HUDEP-2 (cell line): ENCODE measurements around the gene CEP85L.

Source experiments
- DNase-seq, 76 experiments: peaks; one replicate each; lab custom pipeline; 2025; ENCODE audit not compliant: unreplicated experiment in 76 of 76; lab: John Stamatoyannopoulos, UW

The CEP85L gene

DNA sequence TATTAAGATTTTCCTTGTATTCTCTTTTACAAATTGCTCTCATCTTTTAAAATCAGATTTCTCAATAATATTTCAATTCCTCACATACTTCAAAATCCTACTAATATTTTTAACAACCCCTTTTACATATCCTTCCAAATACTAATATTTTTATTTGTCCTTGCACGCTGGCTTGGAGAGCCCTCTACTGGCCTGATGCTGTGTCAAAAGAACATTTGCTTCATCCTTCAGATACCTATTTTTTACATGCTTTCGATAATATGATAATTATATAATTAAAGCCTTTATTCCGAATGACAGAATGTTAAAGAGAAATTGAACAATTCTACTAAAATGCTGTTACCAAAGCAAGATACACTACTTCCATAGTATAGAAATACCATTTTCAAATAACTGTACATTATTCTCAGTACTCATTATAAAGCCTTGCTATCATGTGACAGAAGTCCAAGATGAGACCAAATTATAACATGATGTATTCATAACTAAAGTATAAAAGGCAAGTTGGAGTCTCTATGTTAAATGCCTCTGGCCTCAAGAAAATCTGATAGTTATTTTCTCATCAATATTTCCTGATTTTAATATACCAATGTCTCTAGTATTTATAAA is 142.3 kb downstream of the CEP85L start:
- peak in 12 of 76 experiments; percentile 8 to 26 (median 14) for DNase-seq

DNA sequence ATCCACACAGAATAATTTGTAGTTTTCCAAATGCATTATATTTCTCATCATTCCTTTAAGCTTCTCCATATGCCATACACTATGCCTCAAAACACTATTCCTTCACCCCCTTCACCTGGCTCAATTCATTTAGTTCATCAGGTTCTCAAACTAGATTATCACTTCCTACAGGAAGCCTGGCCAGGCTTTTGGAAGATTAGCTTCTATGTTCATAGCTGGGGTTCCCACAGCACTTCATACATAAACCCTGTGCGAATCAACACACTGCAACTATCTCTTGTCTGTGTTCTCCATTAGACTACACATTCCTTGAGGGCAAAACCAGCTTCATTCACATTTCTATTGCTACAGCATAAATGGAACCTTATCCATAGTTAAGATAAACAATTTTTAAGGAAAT is 143.8 kb downstream of the CEP85L start:
- no peak for DNase-seq

DNA sequence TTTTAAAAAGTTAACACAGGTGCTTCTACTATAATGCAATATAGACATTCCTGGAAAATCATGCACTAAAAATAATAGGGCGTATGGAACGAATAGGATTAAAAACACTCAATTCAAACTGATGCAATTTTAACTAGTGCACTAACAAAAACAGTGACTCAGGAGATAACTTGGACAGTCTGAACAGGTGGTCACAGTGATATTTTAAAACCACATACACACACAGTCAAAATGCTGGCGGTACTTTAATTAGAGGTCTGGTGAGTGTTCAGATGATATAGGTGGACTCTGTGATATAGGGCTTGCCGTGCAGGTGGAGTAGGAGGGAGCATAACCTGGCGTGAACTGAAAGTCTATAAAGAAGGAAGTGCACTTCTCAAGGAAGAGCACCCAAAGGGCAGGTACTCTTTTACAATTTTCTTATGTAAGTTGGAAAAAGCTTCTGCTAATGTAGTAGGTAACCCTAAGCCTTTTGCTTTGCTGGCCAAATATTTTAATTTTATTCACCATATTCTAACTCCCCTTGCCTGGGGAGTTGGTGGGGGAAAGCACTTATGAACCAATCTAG is 145.2 kb downstream of the CEP85L start:
- no peak for DNase-seq

DNA sequence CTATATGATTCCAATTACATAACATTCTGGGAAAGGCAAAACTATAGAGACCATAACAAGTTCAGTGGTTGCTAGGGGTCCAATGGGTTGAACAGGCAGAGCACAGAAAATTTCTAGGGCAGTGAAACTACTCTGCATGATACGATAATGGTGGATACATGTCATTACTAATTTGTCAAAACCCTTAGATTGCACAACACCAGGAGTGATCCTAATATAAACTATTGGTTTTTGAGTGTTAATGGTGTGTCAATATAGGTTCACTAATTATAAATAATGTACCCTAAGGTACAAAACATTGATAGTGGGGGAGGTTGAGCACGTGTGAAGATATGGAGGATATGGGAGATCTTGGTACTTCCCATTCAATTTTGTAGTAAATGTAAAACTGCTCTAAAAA is 145.7 kb downstream of the CEP85L start:
- no peak for DNase-seq

DNA sequence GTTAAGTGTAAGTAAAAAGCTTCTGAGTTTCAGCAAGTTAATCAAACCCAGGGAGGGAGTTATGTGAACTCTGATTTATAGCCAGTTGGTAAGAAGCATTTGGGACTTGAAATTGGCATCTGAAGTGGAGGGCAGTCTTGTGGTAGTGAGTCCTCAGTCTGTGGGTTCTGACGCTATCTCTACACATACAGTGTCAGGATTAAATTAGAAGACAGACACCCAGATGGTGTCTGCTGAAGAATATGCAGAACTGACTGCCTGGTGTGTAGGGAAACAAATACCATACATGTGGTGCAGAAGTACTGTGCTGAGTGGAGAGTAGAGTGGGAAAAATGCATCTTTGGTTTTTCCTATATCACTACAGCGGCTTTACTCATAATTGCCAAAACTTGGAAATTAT is 146.8 kb downstream of the CEP85L start:
- DNase-seq = no peak

DNA sequence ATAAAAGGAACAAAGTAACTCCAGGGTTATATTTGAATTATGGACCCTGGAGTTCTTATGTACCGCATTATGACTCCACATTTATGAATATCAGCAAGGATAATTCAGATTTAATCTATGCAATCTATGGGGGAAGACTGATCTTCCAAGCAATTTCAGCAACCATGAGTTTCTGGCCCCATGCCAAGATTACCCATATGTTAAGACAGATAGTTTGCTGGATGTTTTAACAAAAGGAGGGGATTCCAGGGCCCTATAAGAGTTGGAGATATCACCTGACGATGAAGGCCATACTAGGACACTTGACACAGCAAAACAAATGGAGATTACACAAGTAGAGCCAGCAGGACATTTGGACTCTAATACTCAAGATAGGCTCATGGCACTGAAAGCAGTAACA is 149.2 kb downstream of the CEP85L start:
- peak in 1 of 76 experiments; percentile 11 for DNase-seq

DNA sequence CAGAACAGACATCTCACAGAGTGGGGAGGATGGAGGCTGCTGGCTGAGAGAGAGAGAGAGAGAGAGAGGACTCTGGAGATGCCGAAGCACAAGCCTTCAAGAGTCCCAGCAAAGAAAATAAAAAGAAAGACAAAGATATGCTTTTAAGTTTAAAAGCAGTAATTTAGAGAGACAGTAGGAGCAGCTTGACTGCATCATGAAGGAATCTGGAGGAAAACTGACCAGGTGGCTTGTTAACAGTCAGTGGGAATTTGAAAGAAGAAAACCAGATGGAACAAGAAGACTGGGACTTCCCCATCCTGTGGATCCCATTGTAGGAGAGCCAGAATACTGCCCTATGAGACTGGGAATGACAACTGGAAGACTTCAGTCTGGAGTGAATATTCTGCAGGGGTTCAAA is 149.6 kb downstream of the CEP85L start:
- no peak for DNase-seq

DNA sequence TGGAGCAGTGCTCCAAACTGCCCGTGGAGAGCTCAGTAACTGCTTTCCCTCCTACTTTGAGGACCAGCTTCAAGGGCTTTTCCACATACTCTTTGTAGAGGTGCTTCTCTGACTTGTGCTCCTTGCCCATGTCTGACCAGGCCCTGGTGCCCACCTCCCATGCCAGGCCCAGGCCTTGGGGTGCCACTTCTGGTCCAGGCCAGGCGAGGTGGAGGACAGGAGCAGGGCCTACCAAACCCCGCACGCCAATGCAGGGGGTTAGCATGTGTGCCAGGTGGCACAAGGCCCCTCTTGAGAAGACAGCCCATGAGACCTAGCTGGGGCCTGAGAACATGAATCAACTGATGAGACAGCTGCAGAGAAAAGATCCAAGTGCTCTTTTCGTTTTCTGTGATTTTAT is 150.3 kb downstream of the CEP85L start:
- no peak for DNase-seq

DNA sequence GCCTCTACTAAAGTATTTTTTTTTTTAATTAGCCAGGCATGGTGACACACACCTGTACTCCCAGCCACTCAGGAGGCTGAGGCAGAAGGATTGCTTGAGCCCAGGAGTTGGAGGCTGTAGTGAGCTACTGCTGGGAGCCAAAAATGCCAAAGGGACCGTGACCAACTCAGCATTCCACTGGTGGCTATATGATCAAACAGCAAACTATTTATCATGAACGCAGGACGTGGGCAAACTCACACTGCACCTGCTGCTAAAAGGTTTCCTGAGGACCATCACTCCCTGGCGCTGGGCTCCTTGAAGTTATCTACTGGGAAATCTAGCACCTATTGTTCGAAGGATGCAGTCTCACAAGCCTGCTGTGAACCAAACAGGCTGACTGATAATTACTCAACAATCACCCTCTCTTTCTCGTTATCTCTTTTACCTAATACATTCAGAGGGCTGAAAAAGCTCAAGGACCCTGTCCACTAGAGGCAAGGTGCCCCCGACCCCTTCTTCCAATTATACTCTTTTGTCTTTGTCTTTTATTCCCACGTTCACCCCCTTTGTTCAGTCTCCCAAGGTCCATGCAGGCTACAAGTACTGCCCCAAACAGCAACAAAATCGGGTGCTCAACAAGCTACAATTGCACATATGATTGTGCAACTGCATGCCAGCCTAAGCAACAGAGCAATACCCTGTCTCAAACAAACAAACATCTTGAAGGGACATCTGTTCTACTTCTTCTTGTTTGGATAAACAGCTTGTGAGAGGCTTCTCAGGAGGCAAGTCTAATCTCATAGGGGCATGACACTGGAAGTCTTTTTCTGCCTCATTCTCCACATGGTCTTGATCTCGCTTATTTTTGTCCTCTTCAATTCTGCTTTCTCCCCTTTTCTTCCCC is 151.0 kb downstream of the CEP85L start:
- no peak for DNase-seq

DNA sequence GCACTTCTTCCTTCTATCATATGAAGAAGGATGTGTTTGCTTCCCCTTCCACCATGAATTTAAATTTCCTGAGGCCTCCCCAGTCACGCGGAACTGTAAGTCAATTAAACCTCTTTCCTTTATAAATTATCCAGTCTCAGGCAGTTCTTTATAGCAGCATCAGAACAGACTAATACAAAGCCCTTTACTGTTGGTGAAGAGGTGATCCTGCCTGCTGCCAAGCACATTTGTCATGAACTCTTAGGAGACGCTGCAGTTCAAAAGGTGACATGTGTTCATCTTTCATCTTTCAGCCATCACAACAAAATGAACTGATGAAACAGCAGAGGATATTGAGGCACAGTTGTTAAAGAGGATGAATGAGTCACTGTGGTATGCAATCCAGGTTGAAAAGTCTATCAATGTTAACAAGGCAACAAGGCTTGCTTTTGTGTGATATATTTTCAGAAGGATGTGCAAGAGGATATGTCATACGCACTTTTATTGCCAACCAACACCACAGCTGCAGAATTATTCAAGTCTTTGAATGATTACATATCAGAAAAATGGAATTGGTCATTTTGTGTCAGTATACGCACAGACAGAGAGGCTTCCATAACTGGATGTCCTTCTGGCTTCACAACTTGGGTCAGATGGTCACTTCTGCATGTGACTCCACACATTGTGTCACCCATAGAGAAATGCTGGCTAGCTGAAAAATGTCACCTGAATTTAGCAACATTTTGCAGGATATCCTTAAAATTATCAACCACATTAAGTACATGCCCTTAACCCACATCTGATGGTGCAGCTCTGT is 155.7 kb downstream of the CEP85L start:
- DNase-seq = no peak

DNA sequence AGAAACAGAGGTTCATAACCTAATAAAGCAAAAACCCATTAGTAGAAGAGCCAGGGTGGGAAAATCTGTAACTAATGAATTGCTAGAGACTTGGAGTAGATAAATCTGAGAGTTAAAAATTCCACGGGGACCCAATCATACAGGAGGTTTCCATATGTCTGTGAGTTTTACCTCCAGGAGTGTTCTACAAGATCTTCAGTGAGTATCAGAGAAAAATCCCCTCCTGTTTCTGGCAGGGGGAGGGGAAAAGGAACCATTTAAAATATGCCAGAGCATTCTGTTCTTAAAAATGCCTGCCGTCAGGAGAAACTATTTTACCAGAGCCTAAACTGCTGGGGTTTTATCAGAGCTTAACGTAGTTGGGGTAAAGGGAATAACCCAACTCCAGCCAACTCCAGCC is 157.3 kb downstream of the CEP85L start:
- no peak for DNase-seq

DNA sequence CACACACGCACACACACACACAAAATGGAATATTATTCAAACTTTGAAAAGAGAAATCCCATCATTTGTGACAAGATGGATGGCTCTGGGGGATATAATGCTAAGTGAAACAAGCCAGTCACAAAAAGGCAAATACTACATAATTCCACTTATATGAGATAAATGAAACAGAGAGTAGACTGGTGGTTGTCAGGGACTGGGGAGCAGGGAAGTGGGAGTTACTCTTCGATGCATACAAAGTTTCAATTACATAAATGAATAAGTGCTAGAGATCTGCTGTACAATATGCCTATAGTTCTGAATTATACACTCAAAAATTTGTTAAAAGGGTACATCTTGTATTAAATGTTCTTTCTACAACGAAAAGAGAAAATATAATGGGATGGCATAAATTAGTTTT is 161.4 kb downstream of the CEP85L start:
- DNase-seq = no peak

DNA sequence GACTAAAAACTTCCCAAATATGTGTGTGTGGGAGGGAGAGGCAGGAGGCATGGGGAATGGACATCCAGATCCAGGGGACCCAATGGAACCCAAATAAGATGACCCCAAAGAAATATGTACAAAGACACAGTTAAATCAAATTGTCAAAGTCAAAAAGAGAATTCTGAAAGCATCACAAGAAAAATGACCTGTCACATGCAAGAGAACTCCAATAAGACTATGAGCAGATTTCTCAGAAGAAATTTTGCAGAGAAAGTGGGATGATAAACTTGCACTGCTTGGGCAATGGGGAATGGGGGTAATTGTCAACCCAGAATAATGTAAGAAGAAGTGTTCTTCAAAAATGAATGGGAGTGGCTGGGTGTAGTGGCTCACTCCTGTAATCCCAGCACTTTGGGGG is 162.8 kb downstream of the CEP85L start:
- DNase-seq = no peak

DNA sequence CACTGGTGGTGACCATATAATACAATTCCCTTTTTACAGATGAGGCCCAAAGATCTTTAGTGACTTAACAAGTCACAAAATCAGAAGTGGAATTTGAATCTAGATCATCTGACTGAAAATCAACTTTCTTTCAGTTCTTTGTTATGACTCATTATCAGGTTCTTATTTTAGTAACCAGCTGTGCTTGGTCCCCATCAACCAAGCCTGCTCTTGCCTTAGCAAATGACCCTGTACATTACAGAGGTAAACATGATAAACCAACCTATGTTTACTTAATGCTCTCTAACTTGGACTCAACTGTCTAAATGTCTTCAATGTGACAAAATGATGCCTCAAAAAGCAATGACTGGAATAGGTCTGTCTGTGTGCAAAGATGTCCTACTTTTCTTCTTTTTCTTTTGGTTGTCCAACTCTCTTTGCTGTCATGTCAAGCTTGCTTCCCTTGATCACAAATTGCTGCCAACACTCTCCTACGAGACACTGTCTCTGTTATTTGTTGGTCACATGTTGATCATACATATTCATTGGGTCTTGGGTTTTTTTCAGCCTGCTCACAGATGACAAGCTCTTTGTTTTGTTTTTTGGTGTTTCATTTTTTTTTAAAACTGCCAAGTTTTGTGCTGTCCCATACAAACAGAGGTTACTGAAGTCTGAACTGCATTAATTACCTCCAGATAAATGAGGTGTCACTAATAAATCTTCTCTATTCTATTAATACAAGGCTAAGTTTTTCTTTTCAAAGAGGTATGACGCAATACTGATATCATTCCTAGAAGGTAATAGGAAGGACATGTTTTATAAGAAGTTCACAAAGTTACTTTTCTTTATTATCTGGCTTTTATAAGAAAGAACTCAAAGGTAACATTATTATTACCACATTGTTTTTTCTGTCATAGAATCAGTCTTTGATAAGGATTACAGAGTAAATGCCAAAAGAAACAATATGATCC is 165.5 kb downstream of the CEP85L start:
- no peak for DNase-seq

DNA sequence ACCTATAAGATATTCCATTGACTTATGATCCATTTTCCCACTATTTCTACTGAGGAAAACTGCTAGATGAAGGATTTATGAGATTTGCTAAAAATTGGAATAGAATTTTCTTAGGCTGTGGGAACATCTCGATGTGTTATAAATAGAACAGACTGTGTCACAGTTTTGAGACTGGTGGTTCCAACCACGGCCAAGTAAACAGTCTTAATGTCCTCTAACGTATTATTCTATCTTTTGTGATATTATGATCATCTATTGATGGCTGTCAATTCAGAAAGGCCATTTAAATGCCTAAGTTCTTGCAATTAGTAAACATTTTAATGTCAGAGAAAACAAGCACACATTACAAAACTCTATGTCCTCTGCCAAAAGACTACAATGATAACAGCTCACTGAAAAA is 174.8 kb downstream of the CEP85L start:
- no peak for DNase-seq

DNA sequence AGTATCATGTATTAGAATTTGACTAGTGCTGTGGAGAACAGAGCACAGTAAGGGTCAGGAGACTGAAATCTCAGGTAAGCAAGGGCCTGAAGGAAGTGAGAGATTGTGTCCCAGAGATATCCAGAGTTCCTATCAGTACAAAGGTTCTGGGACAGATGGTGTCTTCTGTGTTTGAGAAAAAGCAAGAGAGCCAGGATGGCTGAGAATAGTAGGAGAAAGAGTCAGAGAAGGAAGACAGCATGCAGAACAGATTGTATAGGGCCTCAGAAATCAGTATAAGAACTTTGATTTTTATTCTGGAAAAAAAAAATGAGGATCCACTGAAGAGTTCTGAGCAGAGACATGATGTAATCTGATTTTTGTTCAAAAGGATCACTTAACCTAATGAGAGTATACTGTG is 178.1 kb downstream of the CEP85L start:
- no peak for DNase-seq

DNA sequence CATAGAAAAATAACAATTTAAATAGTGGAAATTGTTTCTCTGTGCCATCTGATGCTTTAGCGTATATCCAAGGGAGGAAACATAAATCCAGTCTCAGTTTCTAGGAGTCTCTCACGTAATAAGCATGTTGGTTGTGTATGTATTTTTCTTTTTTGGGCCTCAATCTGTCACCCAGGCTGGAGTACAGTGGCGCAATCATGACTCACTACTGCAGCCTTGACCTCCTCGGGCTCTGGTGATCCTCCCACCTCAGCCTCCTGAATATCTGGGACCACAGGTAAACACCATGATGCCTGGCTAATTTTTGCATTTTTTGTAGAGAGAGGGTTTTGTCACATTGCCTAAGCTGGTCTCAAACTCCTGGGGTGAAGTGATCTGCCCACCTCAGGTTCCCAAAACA is 181.9 kb downstream of the CEP85L start:
- DNase-seq = no peak

DNA sequence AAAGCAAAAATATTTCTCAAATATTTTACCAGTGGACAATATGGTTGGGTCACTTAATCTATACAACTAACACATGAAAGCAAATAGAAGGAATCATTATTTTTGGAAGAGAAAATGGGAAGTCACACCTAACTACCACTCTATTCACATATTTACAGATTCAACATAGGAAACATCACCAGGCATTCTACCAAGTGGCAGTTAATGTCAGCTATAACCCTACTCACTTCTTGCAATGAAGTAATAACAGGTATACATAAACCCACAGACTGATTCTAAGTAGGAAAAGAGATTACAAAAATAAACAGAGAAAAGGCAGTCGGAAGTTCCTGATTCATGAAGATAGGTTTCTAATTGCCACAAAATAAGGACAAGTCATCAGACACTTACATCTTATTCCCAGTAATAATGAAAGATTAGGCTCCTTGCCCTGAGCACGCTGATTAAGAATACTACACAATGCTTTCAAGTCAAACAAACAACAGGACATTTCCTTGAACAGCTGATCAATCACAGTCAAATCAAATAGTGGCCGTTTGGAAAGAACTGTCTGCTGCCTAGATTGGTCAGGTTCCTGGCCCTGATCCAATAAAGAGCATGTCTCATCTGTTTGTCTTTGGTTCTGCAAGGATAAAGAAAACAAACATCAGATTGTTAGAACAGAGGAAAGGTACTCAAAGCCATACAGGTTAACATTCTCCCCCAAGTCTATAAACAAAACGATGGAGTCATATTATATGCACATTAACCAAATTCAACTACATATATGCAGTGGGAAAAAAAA is 182.5 kb downstream of the CEP85L start:
- peak in 1 of 76 experiments; percentile 7 for DNase-seq

DNA sequence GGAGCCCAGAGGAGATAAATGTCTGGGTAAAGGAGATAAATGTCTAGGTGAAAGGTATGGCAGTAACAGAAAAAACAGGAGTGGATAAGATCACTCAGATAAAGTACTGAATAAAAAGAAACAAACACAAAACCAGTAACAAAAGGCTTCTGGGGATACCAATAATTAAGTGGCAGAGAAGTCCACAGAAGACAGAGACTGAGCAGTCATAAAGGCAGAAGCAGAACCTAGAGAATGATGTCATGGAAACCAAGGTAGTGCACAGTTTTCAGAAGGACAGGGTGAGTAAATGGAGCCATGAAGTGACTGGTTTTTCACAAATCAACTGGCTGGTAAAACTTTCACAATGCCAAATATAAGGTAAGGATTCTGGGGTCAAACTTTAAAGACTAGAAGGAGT is 184.2 kb downstream of the CEP85L start:
- DNase-seq = no peak
